ENCODE data around the gene FNIP2.
"Not testable (repeated sequence)": the region's sequence is repeated elsewhere in the genome, so short reads cannot be mapped to it uniquely, and the experiment has no call there.

Gene FNIP2

GRCh38 chr4:158875026-158875425, 106.2 kb downstream of the FNIP2 start:
- DNase-seq = no peak
- no peaks in the 10 kb centered on the region for H3K36me3 ChIP-seq
- peaks cover 16% of the 10 kb centered on the region; the same call in 1 of the 2 replicates for H3K4me1 ChIP-seq
- no peaks in the 10 kb centered on the region for H3K27me3 ChIP-seq
- no peak for TF ChIP-seq CTCF (IDR thresholded peaks at IDR 0.05; ENCODE audit: low read depth, low read length)
- H3K4me3 ChIP-seq (ENCODE audit: low read depth, low read length) = no peak overlapping the region
- no peaks in the 10 kb centered on the region for H3K9me3 ChIP-seq

DNA sequence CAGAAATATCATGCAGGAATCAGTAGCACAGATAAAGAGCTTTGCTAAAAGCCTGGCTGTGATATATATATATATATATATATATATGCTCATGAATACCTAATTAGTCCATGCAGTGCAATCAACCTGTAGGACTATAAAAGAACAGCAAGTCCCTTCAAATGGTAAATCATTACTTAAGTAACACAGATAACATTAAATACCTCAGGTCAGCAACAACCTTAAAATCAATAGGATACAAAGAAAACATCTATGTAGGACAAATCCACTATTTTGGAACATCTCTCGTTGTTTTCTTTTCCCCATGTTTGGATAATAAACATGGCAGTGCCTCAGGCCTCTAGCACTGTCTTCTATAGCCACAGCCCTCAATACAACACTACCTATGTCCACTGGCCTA, 106.6 kb downstream of the FNIP2 start:
- TF ChIP-seq CTCF (IDR thresholded peaks at IDR 0.05; ENCODE audit: low read depth, low read length) = no peak
- DNase-seq = no peak
- Histone ChIP-seq H3K36me3 (no peaks in the 10 kb centered on the region), H3K4me3 (ENCODE audit: low read depth, low read length) (no peak overlapping the region), H3K27me3 (no peaks in the 10 kb centered on the region), H3K9me3 (no peaks in the 10 kb centered on the region), H3K4me1 (peaks cover 12% of the 10 kb centered on the region; the same call in 1 of the 2 replicates)

- Histone ChIP-seq H3K27me3 (no peaks in the 10 kb centered on the region), H3K4me1 (no peaks in the 10 kb centered on the region), H3K36me3 (no peaks in the 10 kb centered on the region), H3K9me3 (no peaks in the 10 kb centered on the region), H3K4me3 (ENCODE audit: low read depth, low read length) (no peak overlapping the region)
- DNase-seq = no peak
- no peak for TF ChIP-seq CTCF (IDR thresholded peaks at IDR 0.05; ENCODE audit: low read depth, low read length)
These were observed 108.2 kb downstream of the FNIP2 start for GRCh38 chr4:158877069-158877468.

DNA sequence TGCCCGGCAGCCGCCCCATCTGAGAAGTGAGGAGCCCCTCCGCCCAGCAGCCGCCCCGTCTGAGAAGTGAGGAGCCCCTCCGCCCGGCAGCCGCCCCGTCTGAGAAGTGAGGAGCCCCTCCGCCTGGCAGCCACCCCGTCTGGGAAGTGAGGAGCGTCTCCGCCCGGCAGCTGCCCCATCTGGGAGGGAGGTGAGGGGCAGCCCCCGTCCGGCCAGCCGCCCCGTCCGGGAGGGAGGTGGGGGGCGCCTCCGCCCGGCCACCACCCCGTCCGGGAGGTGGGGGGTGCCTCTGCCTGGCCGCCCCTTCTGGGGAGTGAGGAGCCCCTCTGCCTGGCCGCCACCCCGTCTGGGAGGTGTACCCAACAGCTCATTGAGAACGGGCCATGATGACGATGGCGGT, 113.3 kb downstream of the FNIP2 start:
- H3K4me3 ChIP-seq (ENCODE audit: low read depth, low read length); H3K9me3 ChIP-seq; H3K27me3 ChIP-seq; DNase-seq; H3K4me1 ChIP-seq; H3K36me3 ChIP-seq: not testable (repeated sequence)

GRCh38 chr4:158884280-158884679, 115.5 kb downstream of the FNIP2 start:
- Histone ChIP-seq H3K4me3 (ENCODE audit: low read depth, low read length) (no peak overlapping the region), H3K4me1 (no peaks in the 10 kb centered on the region), H3K36me3 (no peaks in the 10 kb centered on the region), H3K27me3 (no peaks in the 10 kb centered on the region), H3K9me3 (no peaks in the 10 kb centered on the region)
- TF ChIP-seq CTCF (IDR thresholded peaks at IDR 0.05; ENCODE audit: low read depth, low read length) = no peak
- no peak for DNase-seq

GRCh38 chr4:158885564-158885963, 116.7 kb downstream of the FNIP2 start:
- Histone ChIP-seq H3K4me3 (ENCODE audit: low read depth, low read length) (no peak overlapping the region), H3K36me3 (no peaks in the 10 kb centered on the region), H3K4me1 (no peaks in the 10 kb centered on the region), H3K9me3 (no peaks in the 10 kb centered on the region), H3K27me3 (no peaks in the 10 kb centered on the region)
- no peak for DNase-seq
- TF ChIP-seq CTCF (IDR thresholded peaks at IDR 0.05; ENCODE audit: low read depth, low read length) = no peak

- DNase-seq = no peak
- H3K4me1 ChIP-seq = no peaks in the 10 kb centered on the region
- no peak for TF ChIP-seq CTCF (IDR thresholded peaks at IDR 0.05; ENCODE audit: low read depth, low read length)
- no peaks in the 10 kb centered on the region for H3K27me3 ChIP-seq
- no peaks in the 10 kb centered on the region for H3K9me3 ChIP-seq
- no peaks in the 10 kb centered on the region; the same call in 1 of the 2 replicates for H3K36me3 ChIP-seq
- no peak overlapping the region for H3K4me3 ChIP-seq (ENCODE audit: low read depth, low read length)
These were observed 121.5 kb downstream of the FNIP2 start for GRCh38 chr4:158890294-158890693.

Measured in BE2C (cell line).